ENCODE measurements around the gene DAP.

DNA sequence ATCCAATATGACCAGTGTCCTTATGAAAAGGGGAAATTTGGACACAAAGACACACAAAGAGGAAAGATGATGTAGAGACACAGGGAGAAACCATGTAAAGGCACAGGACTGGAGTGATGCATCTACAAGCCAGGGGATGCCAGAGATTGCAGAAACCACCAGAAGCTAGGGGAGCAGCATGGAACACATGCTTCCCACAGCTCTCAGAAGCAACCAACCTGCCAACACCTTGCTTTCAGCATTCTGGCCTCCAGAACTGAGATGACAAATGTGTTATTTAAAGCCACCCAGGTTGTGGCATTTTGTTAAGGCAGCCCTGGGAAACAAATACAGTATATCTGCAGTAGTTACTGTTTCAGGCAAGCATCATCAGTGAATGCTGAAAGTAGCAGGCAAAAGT is 23.2 kb downstream of the DAP start:
- no peak for TF ChIP-seq CTCF (IDR thresholded peaks at IDR 0.05; ENCODE audit: low read depth, low read length, missing input control)
- no peak for TF ChIP-seq MAX (IDR thresholded peaks at IDR 0.05)
- no peak for TF ChIP-seq REST (IDR thresholded peaks at IDR 0.05)
- no peak for TF ChIP-seq TAF1 (conservative IDR thresholded peaks at IDR 0.05)
- no peak for TF ChIP-seq YY1 (IDR thresholded peaks at IDR 0.05)
- no peak for TF ChIP-seq HNF4A (conservative IDR thresholded peaks at IDR 0.05)
